Ovary (tissue), 3 donors: ENCODE results near the gene SEC23IP.

ENCODE experiments used
- POLR2A ChIP-seq: fragments of 450-650 bp; IDR thresholded peaks from one replicate; pipeline ENCODE4 v1.6.1; 2017; ENCODE audit warnings: antibody characterized with exemption, mild to moderate bottlenecking, moderate library complexity
- TF ChIP-seq, protein P1 (sequence below), 3 donors: fragments of 450-650 bp in 2 of 3; fragments of 200-600 bp in 1 of 3; IDR thresholded peaks; one replicate each; pipeline versions ENCODE4 v1.5.1 to v1.8.0; 2016 to 2022; ENCODE audit warnings: antibody characterized with exemption in 3 of 3, mild to moderate bottlenecking in 1 of 3
- donor health status: DM: no; HTN: no; CAD: no.

DNA sequence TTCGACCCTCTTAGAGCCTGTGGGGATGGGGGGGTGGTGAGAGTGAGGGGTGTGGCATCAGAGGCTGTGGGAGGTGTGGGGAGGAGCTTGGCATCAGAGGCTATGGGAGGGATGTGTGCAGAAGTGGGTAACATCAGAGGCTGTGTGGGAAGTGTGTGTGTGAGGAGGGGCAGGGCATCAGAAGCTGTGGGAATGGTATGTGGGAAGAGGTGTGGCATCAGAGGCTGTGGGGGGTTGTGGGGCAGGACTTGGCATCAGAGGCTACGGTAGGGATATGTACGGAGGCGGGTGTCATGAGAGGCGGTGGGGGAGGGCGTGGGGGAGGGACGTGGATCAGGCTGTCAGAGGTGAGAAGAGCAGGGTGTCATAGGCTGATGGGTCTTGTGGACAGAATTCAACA is 97.4 kb downstream of the SEC23IP start:
- TF ChIP-seq, protein P1, sequence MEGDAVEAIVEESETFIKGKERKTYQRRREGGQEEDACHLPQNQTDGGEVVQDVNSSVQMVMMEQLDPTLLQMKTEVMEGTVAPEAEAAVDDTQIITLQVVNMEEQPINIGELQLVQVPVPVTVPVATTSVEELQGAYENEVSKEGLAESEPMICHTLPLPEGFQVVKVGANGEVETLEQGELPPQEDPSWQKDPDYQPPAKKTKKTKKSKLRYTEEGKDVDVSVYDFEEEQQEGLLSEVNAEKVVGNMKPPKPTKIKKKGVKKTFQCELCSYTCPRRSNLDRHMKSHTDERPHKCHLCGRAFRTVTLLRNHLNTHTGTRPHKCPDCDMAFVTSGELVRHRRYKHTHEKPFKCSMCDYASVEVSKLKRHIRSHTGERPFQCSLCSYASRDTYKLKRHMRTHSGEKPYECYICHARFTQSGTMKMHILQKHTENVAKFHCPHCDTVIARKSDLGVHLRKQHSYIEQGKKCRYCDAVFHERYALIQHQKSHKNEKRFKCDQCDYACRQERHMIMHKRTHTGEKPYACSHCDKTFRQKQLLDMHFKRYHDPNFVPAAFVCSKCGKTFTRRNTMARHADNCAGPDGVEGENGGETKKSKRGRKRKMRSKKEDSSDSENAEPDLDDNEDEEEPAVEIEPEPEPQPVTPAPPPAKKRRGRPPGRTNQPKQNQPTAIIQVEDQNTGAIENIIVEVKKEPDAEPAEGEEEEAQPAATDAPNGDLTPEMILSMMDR (IDR thresholded peaks at IDR 0.05), result no peak
- no peak for TF ChIP-seq POLR2A
